ENCODE results near the gene CDK7.
"Not testable (repeated sequence)": the region's sequence is repeated elsewhere in the genome, so short reads cannot be mapped to it uniquely, and the experiment has no call there.

Gene CDK7

DNA sequence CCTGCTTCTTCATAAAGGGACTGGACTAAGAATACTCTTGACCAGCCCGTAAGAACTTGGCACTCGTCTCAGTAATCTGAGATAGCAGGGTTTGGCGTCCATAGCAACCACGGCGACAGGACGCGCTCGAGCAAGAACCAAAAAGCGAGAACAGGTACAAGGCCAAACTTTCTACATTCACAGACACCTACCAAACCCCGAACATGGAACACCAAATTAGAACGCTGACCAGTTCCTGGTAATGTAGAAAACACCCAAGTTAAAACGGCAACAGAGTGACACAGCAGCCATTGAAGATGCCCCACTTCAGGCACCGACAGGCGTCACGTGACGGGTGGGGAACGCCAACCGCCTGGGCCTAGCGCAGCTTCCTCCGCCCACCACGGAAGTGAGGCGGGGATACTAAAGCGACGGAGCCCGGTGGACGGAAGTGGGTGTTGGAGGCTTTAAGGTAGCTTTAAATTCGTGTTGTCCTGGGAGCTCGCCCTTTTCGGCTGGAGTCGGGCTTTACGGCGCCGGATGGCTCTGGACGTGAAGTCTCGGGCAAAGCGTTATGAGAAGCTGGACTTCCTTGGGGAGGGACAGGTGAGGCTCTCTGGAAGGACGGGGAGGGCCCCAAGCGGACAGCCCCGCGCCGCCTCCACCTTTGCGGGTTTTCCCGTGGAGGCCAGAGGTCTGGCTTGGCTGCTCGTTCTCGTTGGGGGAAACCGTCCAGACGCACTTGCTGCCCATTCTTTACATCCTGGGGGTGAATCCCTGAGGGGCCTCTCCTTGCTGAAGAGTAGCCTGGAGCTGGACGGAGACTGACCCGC, at the start of gene CDK7:
Gene CDK7 (plus strand): TSS at position 430 of the 812 bp plus-strand sequence. CDS start 90 bp downstream, at position 520.
- DNase-seq, result peak; percentile 94

DNA sequence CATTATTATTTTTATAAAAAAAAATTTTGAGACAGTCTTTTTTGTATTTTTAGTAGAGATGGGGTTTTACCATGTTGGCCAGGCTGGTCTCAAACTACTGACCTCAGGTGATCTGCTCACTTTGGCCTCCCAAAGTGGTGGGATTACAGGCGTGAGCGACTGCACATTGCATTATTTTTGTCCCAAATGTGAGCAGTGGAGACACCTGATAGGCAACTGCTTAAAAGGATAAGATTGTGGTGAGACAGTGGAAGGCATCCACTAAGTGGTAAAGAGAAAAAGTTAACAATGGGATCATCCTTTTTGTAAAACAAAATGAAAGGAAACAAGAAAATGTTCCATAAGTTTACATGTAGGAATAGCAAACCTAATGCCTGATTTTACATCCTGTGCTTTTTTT, 47.3 kb upstream of the CDK7 start:
- no peak for DNase-seq

DNA sequence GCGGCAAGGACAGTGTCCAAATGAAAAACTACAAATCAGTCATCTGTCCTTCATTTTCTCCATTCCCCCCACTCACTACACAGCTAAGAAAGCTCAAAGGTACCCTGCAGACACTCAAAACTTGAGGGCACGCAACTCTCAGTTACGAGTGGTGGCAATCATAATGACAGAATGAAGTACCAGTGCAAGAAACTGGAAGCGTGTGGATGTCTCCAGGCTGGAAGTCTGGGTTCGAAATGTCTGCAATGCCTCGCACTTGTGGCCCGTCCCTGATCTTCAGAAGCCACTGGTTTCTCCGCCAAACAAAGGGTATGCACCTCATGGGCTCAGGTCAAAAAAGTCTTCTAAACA, 45.9 kb upstream of the CDK7 start:
- DNase-seq, result no peak

DNA sequence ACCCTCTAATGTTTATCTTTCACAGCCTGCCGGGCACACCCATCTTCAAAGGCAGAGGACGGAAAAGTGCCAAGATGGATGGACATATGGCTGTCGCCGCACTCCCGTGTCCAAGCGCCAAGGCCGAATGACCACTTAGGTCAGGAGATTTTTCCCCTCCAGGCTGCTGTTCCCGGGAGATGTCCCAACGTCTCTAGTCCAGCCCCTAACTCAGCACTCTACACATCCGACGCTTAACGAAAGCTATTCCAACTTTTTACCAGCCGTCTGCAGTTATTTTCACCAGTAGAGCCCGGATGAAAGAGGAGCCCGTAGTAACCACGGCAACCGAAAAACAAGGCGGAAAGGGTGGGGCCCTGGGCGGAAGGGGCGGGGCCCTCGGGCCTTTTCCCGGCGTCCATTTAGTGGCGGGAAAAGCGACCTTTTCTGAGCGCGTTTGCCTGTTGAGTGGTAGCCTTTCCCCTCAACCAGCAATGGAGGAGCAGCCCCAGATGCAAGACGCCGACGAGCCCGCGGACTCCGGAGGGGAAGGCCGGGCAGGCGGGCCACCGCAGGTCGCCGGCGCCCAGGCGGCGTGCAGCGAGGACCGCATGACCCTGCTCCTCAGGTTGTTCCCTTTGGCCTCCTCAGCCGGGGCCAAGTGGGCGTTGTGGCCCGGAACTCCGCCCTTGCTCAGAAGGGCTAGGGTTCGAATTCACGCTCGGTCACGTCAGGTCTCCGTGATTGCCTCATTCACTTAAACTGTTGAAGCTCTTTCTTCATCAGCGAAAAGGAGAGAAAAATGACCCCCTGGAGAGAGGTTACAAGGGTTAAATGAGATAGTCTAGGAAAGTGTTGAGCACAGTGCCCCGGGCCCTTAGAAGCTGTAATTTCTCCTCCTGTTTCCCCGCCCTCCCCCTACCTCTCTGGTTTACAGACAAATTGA, 45.3 kb upstream of the CDK7 start, which contains the start of gene CENPH:
Gene CENPH (plus strand): TSS at position 422 of the 925 bp plus-strand sequence. CDS start 52 bp downstream, at position 474.
- DNase-seq, result peak; percentile 96

DNA sequence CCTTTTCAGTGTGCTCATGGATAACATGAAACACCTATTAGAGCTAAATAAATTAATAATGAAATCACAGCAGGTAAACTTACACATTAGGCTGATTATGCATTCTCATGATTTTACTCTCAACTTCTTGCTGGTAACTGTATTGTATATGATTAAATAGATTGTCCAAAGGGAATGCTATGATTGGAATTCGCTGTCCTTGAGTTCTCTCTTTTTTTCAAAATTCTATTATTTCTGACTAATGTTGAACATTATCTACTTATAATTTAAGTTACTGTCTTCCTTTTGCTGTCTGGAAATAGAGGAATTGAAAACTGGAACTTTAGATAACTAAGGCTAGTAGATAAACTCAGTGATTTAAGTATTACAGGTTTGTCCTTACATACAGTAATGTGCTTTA, 32.2 kb upstream of the CDK7 start:
- DNase-seq, result no peak

DNA sequence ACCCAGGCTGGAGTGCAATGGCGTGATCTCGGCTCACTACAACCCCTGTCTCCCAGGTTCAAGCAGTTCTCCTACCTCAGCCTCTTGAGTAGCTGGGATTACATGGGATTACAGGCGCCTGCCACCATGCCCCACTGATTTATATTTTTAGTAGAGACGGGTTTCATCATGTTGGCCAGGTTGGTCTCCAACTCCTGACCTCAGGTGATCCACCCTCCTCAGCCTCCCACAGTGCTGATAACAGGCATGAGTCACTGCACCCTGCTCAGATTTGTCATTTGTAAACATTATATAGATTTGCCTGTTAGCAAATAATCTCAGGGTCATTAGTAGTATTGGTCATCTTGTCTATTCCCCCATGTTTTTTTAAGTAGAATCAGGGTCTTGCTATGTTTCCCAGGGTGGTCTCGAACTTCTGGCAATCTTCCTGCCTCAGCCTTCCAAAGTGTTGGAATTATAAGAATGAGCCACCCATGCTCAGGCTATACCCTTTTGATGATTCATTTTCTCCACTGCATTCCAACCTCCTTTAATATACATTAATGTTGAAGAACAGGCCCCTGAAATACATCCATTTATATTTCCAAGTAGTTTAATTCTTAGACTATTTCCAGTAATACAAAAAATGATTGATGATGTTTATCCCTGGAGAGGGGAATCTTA, 28.0 kb upstream of the CDK7 start:
- no peak for DNase-seq

DNA sequence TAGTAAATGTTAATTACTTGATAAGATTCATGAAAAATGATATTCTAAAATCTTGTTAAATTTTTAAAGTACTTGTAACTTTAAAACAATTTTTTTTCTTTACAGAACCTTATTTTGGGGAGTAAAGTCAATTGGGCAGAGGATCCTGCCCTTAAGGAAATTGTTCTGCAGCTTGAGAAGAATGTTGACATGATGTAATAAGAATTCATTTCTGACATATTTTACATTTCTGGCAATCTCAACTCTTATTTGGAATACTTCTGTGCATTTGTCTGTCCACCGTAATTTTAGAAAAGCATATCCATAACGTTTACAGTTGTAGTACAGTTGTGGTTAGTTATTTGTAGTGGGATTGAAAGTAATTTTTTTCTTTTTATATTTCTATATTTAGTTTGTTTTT, 25.1 kb upstream of the CDK7 start:
- no peak for DNase-seq

DNA sequence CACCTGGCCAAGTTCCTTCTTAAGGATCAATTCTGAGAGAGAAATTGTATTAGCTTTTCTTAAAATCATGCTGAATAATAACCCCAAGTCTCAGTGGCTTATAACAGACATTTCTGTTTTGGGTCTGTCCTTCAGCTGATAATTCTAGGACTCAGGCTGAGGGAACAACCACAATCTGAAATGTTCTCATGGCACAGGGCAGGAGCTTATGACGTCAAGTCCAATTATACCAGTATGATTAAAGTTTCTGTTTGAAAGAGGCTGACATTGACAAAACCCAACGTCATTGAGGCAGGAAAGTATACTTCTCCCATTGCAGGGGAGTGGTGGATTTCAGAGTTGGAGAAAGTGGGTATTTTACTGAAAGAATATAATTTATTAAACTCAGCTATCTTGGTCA, 23.5 kb upstream of the CDK7 start:
- DNase-seq, result no peak

DNA sequence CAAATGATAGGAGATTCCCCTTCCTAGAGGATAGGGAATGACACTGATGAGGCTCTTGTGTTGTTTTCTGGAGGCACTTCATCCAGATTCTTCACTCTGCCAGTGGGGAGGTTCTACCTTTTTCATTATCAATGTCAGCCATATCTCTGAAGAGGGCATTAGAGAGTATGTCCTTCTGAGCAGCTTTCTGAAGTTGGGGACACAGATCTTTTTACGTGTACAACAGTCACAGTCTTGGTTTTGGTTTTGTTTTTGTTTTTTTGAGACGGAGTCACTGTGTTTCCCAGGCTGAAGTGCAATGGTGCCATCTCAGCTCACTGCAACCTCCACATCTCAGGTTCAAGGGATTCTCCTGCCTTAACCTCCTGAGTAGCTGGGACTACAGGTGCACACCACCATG, 22.7 kb upstream of the CDK7 start:
- no peak for DNase-seq

DNA sequence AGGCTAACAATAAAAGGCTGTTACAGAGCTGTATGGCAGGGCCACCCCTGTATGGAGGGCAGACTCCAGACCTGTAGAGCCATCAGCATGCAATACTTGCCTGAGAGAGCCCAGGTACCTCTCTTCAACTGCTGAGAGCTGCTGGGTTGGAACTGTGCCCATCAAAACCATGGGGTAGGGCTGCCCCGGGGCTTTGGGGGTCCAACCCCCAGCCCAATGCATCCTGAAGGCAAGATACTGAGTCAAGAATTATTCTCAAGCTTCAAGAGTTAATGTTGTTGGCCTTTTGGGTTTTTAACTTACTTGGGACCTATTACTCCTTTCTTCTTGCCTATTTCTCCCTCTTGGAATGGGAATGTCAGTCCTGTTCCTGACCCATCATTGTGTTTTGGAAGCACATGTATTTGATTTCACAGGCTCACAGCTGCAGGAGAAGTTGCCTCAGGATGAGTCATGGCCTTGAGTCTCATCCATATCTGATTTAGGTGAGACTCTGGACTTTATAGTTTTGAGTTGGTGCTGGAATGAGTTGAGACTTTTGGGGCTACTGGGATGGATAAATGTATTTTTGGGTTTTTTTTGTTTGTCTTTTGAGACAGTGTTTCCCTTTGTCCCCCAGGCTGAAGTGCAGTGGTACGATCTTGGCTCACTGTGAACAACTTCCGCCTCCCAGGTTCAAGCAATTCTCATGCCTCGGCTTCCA, 21.0 kb upstream of the CDK7 start:
- no peak for DNase-seq

DNA sequence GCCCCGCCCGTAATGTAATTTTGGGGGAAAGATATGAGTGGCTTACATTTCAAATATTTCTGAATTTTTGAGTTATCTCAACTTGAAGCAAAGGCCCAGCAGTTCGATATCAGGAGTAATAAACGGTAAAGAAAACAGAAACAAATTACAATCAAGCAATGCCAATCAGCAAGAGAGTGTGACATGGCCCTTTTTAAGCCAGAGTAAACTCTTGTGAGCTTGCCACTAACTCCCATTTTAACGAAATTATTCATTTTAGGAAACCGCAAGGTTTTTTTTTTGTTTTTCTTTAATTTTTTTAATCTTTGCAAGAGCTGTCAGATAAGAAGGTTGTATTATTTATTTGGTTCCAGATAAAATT, 17.6 kb upstream of the CDK7 start:
- no peak for DNase-seq

DNA sequence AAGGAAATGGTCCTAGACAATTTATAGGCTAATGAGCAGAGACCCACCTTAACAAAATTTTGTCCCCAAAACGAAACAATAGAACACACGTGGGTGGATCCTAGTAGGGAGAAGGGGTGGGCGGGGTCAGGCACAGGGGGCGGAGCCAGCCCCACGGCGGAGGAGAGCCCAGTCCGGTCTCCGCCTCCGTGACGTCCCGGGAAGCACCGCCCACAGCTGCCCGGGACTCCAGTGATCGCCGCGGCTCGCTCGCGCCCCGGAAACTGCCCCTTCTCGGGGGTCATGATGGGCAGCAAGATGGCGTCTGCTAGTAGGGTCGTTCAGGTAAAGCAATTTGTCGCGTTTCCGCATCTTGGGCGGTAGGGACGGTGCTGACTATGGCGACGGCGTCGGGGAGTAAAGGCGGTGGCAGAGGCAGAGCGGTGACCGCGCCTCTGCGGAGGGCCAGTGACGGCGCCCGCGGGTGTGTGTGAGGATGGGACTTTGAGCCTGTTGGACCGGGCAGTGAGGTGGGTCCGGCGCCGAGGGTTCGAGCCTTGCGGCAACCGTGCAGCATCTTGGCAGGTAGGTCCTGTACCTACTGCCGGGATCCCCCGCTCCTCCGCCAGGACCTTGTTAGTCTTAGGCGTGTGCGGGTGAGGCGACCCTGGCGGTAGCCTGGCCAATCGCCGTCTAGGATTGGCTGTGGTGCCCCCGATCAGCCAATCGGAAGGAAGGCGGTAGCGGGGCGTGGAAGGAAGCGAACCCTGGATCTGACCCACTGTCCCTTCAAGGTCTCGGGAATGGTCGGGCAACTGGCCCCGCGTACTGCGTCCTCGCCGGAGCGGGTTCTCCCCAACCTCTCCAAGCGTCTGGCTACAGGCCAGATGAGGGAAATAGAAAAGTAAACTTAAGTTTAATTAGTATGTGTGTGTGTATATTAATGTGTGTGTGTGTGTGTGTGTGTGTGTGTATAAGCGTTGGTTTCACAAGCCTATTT, 16.8 kb upstream of the CDK7 start:
- DNase-seq, result peak; percentile 95

DNA sequence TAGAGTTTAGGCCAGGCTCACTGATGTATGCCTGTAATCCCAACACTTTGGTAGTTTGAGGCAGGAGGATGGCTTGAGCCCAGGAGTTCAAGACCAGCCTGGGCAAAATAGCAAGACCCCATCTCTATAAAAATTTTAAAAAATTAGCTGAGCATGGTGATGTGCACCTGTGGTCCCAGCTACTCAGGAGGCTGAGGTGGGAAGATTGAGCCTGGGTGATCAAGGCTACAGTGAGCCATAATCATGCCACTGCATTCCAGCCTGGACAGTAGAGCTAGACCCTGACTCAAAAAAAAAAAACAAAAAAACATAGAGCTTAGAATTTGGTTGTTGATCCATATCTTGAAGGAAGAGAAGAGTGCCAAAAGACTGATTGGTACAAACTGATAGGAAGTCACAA, 14.7 kb upstream of the CDK7 start:
- DNase-seq, result no peak

DNA sequence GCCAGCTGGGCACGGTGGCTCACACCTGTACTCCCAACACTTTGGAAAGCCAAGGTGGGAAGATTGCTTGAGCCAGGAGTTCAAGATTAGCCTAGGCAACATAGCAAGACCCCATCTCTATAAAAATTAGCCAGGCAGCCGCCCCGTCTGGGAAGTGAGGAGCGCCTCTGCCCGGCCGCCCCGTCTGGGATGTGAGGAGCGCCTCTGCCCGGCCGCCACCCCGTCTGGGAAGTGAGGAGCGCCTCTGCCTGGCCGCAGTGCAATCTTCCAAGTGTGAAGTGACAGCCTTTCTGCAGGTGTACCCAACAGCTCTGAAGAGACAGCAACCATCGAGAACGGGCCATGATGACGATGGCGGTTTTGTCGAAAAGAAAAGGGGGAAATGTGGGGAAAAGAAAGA, 14.3 kb upstream of the CDK7 start:
- not testable (repeated sequence) for DNase-seq

DNA sequence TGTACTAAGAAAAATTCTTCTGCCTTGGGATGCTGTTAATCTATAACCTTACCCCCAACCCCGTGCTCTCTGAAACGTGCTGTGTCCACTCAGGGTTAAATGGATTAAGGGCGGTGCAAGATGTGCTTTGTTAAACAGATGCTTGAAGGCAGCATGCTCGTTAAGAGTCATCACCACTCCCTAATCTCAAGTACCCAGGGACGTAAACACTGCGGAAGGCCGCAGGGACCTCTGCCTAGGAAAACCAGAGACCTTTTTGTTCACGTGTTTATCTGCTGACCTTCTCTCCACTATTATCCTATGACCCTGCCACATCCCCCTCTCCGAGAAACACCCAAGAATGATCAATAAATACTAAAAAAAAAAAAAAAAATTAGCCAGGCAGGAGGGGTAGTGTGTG, 13.9 kb upstream of the CDK7 start:
- DNase-seq, result not testable (repeated sequence)

DNA sequence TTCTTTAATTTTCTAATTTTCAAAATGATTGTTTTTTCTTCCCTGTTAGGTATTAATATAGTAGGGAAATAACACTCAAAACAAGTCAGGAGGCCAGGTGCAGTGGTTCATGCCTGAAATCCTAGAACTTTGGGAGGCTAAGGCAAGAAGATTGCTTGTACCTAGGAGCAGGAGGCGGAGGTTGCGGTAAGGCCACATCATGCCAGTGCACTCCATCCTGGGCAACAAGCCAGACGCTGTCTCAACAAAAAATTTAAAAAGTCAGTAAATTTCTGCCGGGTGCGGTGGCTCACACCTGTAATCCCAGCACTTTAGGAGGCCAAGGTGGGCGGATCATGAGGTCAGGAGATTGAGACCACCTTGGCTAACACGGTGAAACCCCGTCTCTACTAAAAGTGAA, 10.2 kb upstream of the CDK7 start:
- no peak for DNase-seq

DNA sequence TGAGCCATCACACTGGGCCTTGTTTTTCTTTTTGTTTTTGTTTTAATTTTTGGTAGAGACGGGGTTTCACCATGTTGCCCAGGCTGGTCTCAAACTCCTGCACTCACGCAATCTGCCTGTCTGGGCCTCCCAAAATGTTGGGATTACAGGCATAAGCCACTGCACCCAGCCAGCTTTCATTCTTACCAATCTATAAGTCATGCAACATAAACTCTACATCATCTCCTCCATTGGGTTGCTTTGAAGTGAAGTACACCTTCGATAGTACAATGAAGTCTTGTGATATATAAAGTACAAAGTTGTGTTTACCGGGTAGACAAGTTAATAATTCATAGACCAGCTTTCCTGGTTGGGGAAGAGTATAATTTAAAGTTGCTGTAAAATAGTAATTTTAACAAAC, 8.8 kb upstream of the CDK7 start:
- DNase-seq, result no peak

DNA sequence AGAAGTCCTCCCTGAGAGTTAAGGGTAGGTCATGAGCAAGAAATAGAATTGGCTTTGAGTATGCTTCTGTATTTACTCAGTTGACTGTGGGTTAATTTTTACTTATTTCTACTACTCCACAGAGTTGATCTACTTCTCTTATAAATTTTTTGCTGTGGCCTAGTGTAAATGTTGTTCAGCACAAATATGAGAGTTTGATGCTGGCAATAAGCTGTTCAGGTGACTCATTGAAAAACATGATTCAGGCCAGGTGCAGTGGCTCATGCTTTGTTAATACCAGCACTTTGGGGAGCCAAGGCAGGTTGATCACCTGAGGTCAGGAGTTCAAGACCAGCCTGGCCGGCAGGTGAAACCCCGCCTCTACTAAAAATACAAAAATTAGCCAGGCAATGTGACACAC, 4.5 kb upstream of the CDK7 start:
- DNase-seq, result no peak

DNA sequence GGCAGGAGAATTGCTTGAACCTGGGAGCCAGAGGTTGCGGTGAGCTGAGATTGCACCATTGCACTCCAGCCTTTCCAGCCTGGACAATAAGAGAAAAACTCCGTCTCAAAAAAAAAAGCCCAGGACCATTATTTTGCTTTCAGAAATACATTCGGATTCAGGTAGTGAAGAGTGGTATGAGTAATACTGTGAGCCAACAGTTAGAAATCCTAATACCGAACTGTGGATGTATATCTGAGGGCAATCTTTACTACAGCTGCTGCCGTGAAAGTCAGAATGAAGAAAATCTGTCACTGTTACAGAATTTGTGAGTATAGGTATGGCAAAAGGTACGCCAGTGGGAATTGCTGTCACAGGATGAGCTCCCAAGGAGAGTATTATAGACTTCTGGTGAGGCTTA, 3.4 kb upstream of the CDK7 start:
- DNase-seq, result no peak

DNA sequence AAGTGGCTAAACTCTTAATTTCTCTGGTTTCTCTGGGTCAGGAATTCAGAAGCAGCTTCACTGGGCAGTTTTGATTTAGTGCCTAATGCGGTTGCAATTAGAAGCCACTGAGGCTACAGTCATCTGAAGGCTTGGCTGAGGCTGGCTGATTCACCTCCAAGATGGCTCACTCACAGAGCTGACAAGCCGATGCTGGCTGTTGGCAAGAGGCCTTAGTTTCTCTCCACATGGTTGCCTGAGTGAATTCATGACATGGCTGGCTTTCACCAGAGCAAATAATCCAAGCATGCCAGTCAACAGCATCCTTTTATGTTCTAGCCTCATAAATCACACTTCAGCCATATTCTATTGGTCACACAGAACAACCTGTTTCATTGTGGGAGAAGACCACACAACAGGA, 2.8 kb upstream of the CDK7 start:
- DNase-seq, result no peak

DNA sequence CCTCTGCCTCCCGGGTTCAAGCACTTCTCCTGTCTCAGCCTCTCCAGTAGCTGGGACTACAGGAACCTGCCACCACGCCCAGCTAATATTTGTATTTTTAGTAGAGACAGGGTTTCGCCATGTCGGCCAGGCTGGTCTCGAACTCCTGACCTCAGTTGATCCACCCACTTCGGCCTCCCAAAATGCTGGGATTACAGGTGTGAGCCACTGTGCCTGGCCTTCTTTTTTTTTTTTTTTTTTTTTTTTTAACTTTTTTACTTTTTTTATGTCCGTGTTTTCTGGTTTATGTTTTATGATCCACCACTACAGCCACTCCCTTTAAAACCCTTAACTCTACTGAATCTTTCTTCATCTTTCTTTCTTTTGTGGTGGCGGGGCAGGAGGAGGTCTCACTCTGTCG, 2.0 kb downstream of the CDK7 start:
- not testable (repeated sequence) for DNase-seq

DNA sequence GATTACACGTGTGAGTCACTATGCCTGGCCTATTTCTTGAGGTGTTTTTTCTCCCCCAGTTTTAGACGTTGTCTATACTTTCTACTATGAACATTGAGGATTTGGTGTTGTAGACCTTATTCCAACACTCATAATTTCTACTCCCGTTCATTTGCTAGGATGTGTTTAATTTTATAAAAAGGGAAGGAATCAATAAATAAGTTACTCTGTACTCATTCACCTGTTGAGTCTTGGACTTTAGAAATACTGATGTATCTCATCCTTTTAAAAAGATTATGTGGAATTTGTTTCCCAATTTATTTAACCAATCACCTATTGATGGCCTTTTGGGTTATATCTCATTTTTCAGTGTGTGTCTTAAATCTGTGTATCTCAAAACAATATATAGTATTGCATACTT, 3.2 kb downstream of the CDK7 start:
- no peak for DNase-seq

Measured in stimulated activated CD8-positive, alpha-beta memory T cell treated with anti-CD3 and anti-CD28 coated beads, Interleukin-4, amount 100 ng/mL, for 48 hours (primary cell).